ENCODE results near the gene WDR77.

DNA sequence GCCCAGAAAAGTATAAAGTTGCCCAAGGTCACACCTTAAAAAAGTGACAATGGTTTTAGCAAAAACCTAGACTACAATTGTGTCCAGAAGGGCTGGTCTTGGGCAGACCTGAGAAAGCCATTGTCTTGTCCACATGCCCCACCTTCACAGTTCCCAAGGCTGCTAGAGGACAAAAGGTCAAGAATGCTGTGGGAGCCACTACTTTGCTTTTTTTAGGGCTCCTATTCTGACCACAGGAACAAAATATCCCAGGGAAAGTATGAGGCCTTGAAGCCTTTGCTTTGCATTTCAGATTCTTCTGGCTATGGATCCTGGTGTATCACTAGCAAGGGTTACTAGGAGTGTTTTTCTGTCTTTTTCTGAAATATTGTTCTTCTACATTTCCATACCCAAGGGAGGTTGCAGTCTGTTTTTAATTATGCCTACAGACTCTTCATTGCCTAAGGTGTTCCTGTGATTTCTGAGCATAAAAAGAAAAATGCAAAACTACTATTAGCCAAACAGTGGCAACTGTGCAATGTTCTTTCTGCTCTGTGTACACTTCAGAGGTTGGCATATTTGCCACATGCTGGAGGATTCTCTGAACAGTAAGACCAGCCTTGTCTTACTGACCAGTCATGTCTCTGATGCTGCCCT lies 35.5 kb upstream of the WDR77 start:
- no peak for TF ChIP-seq GATA2 (IDR thresholded peaks at IDR 0.05; ENCODE audit: low read depth, low read length)
- no peak for TF ChIP-seq GATA3 (IDR thresholded peaks at IDR 0.05; ENCODE audit: low read depth, low read length)
